DOHH2 (cell line): ENCODE data around the gene SH3TC2.

Source experiments
- EZH2phosphoT487 ChIP-seq: fragments of 200-600 bp; sonication (generic); IDR thresholded peaks from 2 replicates; pipeline ENCODE4 v1.6.1; 2017; ENCODE audit warnings: borderline replicate concordance, mild to moderate bottlenecking, antibody characterized with exemption, low read length, moderate library complexity, mixed read lengths
- TF ChIP-seq, protein P1 (sequence below): fragments of 200-600 bp; sonication (generic); IDR thresholded peaks from one replicate; pipeline ENCODE4 v1.5.1; 2014; ENCODE audit warnings: antibody characterized with exemption, mild to moderate bottlenecking, low read depth, low read length; ENCODE audit not compliant: poor library complexity, severe bottlenecking

DNA sequence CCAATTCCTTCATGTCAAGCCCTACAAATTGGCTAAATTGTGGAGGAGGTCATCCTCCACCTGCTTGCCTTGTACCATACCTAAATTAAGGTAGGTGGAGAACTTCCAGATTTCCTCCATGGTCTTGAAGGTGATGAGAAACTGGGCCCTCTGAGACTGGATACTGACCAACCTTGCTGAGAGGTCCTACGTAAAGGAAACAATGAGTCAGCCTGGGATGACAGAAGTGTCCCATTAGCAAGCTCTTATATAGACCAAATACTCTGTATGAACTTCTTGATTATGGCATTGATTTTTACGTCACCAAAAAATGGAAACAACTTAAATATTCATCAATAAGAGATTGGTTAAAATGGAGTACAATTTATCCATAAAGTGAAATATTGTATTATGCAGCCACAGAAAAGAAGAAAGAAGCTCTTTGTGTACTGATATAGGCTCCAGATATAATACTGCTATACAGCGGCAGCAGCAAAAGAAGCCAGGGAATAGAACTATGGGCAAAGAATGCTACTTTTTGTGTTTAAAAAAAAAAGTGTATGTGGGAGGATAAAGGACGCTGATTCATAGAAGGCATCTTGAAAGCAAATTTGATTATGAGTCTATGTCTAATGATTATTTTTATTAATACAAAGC lies 18.3 kb downstream of the SH3TC2 start:
- TF ChIP-seq, protein P1, sequence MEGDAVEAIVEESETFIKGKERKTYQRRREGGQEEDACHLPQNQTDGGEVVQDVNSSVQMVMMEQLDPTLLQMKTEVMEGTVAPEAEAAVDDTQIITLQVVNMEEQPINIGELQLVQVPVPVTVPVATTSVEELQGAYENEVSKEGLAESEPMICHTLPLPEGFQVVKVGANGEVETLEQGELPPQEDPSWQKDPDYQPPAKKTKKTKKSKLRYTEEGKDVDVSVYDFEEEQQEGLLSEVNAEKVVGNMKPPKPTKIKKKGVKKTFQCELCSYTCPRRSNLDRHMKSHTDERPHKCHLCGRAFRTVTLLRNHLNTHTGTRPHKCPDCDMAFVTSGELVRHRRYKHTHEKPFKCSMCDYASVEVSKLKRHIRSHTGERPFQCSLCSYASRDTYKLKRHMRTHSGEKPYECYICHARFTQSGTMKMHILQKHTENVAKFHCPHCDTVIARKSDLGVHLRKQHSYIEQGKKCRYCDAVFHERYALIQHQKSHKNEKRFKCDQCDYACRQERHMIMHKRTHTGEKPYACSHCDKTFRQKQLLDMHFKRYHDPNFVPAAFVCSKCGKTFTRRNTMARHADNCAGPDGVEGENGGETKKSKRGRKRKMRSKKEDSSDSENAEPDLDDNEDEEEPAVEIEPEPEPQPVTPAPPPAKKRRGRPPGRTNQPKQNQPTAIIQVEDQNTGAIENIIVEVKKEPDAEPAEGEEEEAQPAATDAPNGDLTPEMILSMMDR: no peak
- no peak for TF ChIP-seq EZH2phosphoT487
